ENCODE results near the gene VPS13D. TPM values are rescaled to one million over a fixed set of nuclear protein-coding genes. Genes with fewer than 3 reads are reported as not detected.

The VPS13D gene
- total RNA-seq, 1 donor from 2014 or later, result 28.3 TPM

- H3K9me3 ChIP-seq, result no peaks in the 10 kb centered on the region
- no peak overlapping the region for H3K27ac ChIP-seq
- TF ChIP-seq CTCF (IDR thresholded peaks at IDR 0.05), result no peak
- H3K4me3 ChIP-seq, result no peak overlapping the region
- no peaks in the 10 kb centered on the region for H3K27me3 ChIP-seq
- H3K4me1 ChIP-seq, result no peaks in the 10 kb centered on the region
- peaks cover 46 to 58% of the 10 kb centered on the region in 2 donors for H3K36me3 ChIP-seq
- DNase-seq (ENCODE audit: low spot score in 2 of 2), result no peak
- intact Hi-C loops (cut with DNase I), result no loop called here
Measured at GRCh38 chr1:12282142-12282541, 52.3 kb downstream of the VPS13D start.

GRCh38 chr1:12284486-12284885, 54.7 kb downstream of the VPS13D start:
- Histone ChIP-seq H3K27ac (no peak overlapping the region), H3K9me3 (no peaks in the 10 kb centered on the region), H3K27me3 (no peaks in the 10 kb centered on the region), H3K4me3 (no peak overlapping the region), H3K4me1 (no peaks in the 10 kb centered on the region), H3K36me3 (peaks cover 39 to 51% of the 10 kb centered on the region in 2 donors)
- DNase-seq (ENCODE audit: low spot score in 2 of 2), result no peak
- intact Hi-C loops (cut with DNase I), result no loop called here
- no peak for TF ChIP-seq CTCF (IDR thresholded peaks at IDR 0.05)

GRCh38 chr1:12285496-12286143, 55.8 kb downstream of the VPS13D start:
- Histone ChIP-seq H3K36me3 (peaks cover 31 to 52% of the 10 kb centered on the region in 2 donors), H3K4me1 (no peaks in the 10 kb centered on the region), H3K27ac (no peak overlapping the region), H3K4me3 (no peak overlapping the region), H3K27me3 (no peaks in the 10 kb centered on the region), H3K9me3 (no peaks in the 10 kb centered on the region)
- no peak for TF ChIP-seq CTCF (IDR thresholded peaks at IDR 0.05)
- intact Hi-C loops (cut with DNase I), result no loop called here
- no peak for DNase-seq (ENCODE audit: low spot score in 2 of 2)

DNA sequence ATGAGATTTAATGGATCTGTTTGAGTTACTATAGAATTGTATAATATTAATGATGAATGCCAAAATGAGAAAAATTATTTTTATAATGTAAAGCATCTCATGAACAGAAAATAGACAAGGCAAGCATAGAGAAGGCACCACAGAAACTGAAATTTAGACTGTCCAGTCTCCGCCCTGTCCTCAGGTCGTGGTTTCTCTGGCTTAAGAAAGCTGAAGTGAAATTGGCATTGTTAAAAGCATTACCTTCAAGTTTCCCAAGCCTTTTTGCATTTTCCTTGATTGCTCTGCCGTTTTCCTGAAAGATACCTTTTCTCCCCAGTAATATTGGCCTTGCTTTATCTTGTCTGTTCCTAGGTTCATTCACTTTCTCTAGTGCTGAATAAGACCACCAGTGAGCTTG, 58.0 kb downstream of the VPS13D start:
- intact Hi-C loops (cut with DNase I), result no loop called here
- peaks cover 28 to 47% of the 10 kb centered on the region in 2 donors for H3K36me3 ChIP-seq
- no peak for TF ChIP-seq CTCF (IDR thresholded peaks at IDR 0.05)
- H3K27ac ChIP-seq, result no peak overlapping the region
- H3K4me1 ChIP-seq, result no peaks in the 10 kb centered on the region
- no peak overlapping the region for H3K4me3 ChIP-seq
- no peaks in the 10 kb centered on the region for H3K27me3 ChIP-seq
- no peaks in the 10 kb centered on the region for H3K9me3 ChIP-seq
- no peak for DNase-seq (ENCODE audit: low spot score in 2 of 2)

DNA sequence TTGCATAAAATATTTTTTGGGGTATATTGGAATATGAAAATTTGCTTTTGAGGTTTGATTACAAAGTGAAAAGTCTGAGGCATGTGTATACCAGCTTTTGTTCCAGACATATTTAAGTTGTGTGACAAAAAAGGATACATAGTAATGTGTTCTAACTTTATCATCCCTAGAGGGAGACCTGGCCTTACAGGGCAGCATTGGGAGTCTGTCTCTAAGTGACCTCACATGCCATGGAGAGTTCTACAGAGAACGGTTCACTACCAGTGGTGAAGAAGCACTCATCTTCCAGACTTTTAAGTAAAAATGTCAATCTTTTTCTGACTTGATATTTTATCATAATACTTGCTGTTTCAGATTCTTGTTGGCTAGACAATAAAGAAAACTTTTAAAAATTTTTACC, 61.0 kb downstream of the VPS13D start:
- H3K9me3 ChIP-seq, result no peaks in the 10 kb centered on the region
- DNase-seq (ENCODE audit: low spot score in 2 of 2), result no peak
- no peak overlapping the region for H3K27ac ChIP-seq
- H3K27me3 ChIP-seq, result no peaks in the 10 kb centered on the region
- peaks cover 0 to 5% of the 10 kb centered on the region in 2 donors for H3K4me1 ChIP-seq
- intact Hi-C loops (cut with DNase I), result no loop called here
- H3K4me3 ChIP-seq, result no peak overlapping the region
- no peak for TF ChIP-seq CTCF (IDR thresholded peaks at IDR 0.05)
- peaks cover 30 to 48% of the 10 kb centered on the region in 2 donors for H3K36me3 ChIP-seq

DNA sequence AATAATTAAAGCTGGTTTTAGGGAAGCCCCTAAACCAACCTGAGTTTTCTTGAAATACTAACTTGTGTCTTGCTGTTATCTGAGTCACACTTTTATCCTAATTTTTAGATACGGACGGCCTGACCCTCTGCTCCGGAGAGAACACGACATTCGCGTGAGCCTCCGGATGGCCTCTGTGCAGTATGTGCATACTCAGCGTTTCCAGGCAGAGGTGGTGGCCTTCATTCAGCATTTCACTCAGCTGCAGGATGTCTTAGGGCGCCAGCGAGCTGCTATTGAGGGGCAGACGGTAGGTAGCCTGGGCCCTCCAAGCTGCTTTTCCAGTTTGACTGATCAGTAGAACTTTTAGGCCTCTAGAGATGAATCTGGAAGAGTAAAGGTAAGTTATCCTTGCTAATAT, 63.6 kb downstream of the VPS13D start:
- H3K9me3 ChIP-seq, result no peaks in the 10 kb centered on the region
- peaks cover 36 to 57% of the 10 kb centered on the region in 2 donors for H3K36me3 ChIP-seq
- intact Hi-C loops (cut with DNase I), result no loop called here
- H3K27me3 ChIP-seq, result no peaks in the 10 kb centered on the region
- no peak for TF ChIP-seq CTCF (IDR thresholded peaks at IDR 0.05)
- peaks cover 0 to 5% of the 10 kb centered on the region in 2 donors for H3K4me1 ChIP-seq
- DNase-seq (ENCODE audit: low spot score in 2 of 2), result no peak
- H3K4me3 ChIP-seq, result no peak overlapping the region
- peak overlapping the region; percentile 26 to 45 for H3K27ac ChIP-seq
